ENCODE data around the gene PRELID1. TPM values are rescaled to one million over a fixed set of nuclear protein-coding genes. Genes with fewer than 3 reads are reported as not detected.
A peak's percentile ranks its signal among the peaks of the same experiment; 100 is the strongest.

Gene PRELID1
- total RNA-seq, 1 experiment from 2014 or later = 194 TPM

DNA sequence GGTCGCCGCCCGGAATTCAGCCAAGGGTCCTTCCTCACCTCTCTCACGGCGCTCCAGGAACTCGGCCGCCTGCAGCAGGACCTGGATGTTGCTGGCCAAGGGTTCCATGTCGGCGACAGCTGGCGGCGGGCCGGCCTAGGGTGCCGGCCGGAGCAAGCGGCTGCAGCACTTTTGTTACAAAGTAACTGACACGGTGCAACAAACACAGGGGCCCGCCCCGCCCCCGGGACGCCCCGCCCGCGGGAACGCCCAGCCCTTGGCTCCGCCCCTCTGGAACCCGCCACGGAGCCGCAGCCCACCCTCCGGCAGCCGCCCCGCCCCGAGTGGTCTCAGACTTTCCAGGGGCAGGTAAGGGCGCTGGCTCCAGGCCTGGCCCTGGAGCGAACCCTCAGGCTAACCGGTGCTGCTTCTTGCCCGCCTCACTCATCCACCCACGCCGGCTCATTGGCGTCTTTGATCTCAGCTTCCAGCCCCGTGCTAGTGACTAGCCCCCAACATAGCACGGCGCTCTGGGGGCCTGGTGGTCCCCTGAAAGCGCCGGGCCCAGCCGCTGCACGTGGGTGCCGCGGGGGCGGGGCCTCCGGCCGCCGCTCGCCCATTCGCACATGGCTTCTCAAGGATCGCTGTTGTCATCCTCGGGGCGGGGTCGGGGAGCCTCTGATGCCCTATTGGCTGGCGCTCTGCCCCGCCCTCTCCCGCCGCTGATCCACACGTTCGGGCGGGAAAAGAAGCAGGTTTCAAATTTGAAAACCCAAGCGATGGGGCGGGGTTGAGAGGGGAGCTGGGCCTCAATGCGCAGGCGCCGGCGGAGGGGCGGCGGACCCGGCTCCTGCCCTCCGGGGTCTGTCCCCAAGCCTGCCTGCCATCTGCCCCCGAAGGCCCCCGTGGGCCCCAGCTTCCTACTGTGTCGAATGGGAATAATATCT, 8.4 kb downstream of the PRELID1 start, which contains the start of gene MXD3:
Gene MXD3 (minus strand): TSS at position 176 of the 926 bp plus-strand sequence. CDS start 68 bp downstream, at position 108.
- Histone ChIP-seq H3K9me3 (ENCODE audit: low read depth, low read length, poor library complexity, severe bottlenecking) (no peaks in the 10 kb centered on the region), H3K4me1 (ENCODE audit: insufficient read depth, low read length, poor library complexity, severe bottlenecking) (peaks cover 20% of the 10 kb centered on the region), H3K36me3 (ENCODE audit: insufficient read depth, low read length, poor library complexity, severe bottlenecking) (peaks cover 8% of the 10 kb centered on the region), H3K4me3 (ENCODE audit: low read depth, low read length, poor library complexity, severe bottlenecking) (peak within 1 kb of the TSS; percentile 80), H3K27ac (ENCODE audit: low read depth, low read length, poor library complexity, severe bottlenecking) (peak within 1 kb of the TSS; percentile 97), H3K27me3 (replicated peaks; ENCODE audit: insufficient read depth, low read depth, low read length, poor library complexity) (no peaks in the 10 kb centered on the region)
- ChIA-PET CTCF (interaction anchor here (0.9 kb wide), 1 partner anchor 79 kb away, joined by 3 read pairs; no protein-coding TSS in a partner anchor), POLR2A (ENCODE audit: low non-redundant PET) (no interaction called here)
- no peak for TF ChIP-seq EZH2 (IDR thresholded peaks at IDR 0.05; ENCODE audit: borderline replicate concordance, low read depth, low read length, poor library complexity, severe bottlenecking)
- TF ChIP-seq CTCF (conservative IDR thresholded peaks at IDR 0.05; ENCODE audit: low read depth, low read length) = no peak
- no TSS peak for BruUV-seq (replicated peaks)
- intact Hi-C loops (cut with micrococcal nuclease; ENCODE audit: unreplicated experiment) = loop anchor here (2.0 kb wide), 1 partner anchor 185 kb away; the partner anchor contains the start of gene PDLIM7
- peak; percentile 98 for DNase-seq (ENCODE audit: low spot score)

GRCh38 chr5:177312649-177313181, 9.1 kb downstream of the PRELID1 start:
- H3K27ac ChIP-seq (ENCODE audit: low read depth, low read length, poor library complexity, severe bottlenecking) = peak overlapping the region; percentile 97
- peaks cover 20% of the 10 kb centered on the region for H3K4me1 ChIP-seq (ENCODE audit: insufficient read depth, low read length, poor library complexity, severe bottlenecking)
- no peaks in the 10 kb centered on the region for H3K9me3 ChIP-seq (ENCODE audit: low read depth, low read length, poor library complexity, severe bottlenecking)
- ChIA-PET POLR2A (ENCODE audit: low non-redundant PET) (no interaction called here), CTCF (interaction anchor here (0.9 kb wide), 1 partner anchor 78 kb away, joined by 3 read pairs; no protein-coding TSS in a partner anchor)
- peak; percentile 38 for DNase-seq (ENCODE audit: low spot score)
- intact Hi-C loops (cut with micrococcal nuclease; ENCODE audit: unreplicated experiment) = no loop called here
- 0 out of 2 replicates have a peak, but pooled peaks have one; percentile 12 for TF ChIP-seq CTCF (conservative IDR thresholded peaks at IDR 0.05; ENCODE audit: low read depth, low read length)
- no peak for TF ChIP-seq EZH2 (IDR thresholded peaks at IDR 0.05; ENCODE audit: borderline replicate concordance, low read depth, low read length, poor library complexity, severe bottlenecking)
- peaks cover under 1% of the 10 kb centered on the region for H3K36me3 ChIP-seq (ENCODE audit: insufficient read depth, low read length, poor library complexity, severe bottlenecking)
- no peaks in the 10 kb centered on the region for H3K27me3 ChIP-seq (replicated peaks; ENCODE audit: insufficient read depth, low read depth, low read length, poor library complexity)
- BruUV-seq (replicated peaks) = TSS peak; percentile 66
- peak overlapping the region; percentile 80 for H3K4me3 ChIP-seq (ENCODE audit: low read depth, low read length, poor library complexity, severe bottlenecking)

- BruUV-seq (replicated peaks) = no TSS peak
- no peak for DNase-seq (ENCODE audit: low spot score)
- no peaks in the 10 kb centered on the region for H3K36me3 ChIP-seq (ENCODE audit: insufficient read depth, low read length, poor library complexity, severe bottlenecking)
- ChIA-PET POLR2A (ENCODE audit: low non-redundant PET) (no interaction called here), CTCF (no interaction called here)
- peaks cover 20% of the 10 kb centered on the region for H3K4me1 ChIP-seq (ENCODE audit: insufficient read depth, low read length, poor library complexity, severe bottlenecking)
- TF ChIP-seq EZH2 (IDR thresholded peaks at IDR 0.05; ENCODE audit: borderline replicate concordance, low read depth, low read length, poor library complexity, severe bottlenecking) (no peak), CTCF (conservative IDR thresholded peaks at IDR 0.05; ENCODE audit: low read depth, low read length) (no peak)
- no peaks in the 10 kb centered on the region for H3K27me3 ChIP-seq (replicated peaks; ENCODE audit: insufficient read depth, low read depth, low read length, poor library complexity)
- no peak overlapping the region for H3K27ac ChIP-seq (ENCODE audit: low read depth, low read length, poor library complexity, severe bottlenecking)
- no peaks in the 10 kb centered on the region for H3K9me3 ChIP-seq (ENCODE audit: low read depth, low read length, poor library complexity, severe bottlenecking)
- intact Hi-C loops (cut with micrococcal nuclease; ENCODE audit: unreplicated experiment) = no loop called here
- H3K4me3 ChIP-seq (ENCODE audit: low read depth, low read length, poor library complexity, severe bottlenecking) = peak overlapping the region; percentile 80
Measured at GRCh38 chr5:177313561-177314259, 10.1 kb downstream of the PRELID1 start.
